ENCODE data around the gene TMEM35B.

DNA sequence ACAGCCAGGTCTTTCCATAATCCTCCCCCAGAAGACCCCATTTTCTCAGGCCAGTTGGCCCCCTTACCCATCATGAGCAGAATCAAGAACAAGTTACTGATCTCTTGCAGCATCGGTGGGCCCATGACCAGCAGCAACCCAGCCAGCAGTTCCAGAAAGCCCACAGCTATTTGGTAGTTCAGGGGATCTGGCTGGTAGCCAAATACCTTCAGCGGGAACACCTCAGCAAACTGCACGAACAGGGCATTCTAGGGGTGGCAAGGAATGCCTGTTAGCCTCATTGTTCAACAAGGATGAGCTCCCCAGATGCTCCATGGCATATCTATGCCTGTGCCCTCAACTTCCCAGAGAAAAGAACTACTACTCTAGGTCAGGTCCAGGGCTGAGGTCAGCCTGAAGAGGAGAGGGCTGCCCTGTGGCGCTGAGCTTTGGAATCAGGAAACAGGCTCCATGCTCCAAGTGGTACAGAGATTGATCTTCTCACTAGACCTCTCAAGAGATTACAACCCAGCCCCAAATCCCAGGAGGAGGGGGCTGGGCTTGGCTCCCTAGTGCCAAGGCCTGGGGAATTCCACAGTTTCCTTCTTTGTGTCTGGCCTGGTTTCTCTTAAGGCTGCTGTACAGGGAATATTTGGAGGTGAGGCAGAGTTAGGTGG is 1.3 kb downstream of the TMEM35B start:
- TF ChIP-seq, protein P1, sequence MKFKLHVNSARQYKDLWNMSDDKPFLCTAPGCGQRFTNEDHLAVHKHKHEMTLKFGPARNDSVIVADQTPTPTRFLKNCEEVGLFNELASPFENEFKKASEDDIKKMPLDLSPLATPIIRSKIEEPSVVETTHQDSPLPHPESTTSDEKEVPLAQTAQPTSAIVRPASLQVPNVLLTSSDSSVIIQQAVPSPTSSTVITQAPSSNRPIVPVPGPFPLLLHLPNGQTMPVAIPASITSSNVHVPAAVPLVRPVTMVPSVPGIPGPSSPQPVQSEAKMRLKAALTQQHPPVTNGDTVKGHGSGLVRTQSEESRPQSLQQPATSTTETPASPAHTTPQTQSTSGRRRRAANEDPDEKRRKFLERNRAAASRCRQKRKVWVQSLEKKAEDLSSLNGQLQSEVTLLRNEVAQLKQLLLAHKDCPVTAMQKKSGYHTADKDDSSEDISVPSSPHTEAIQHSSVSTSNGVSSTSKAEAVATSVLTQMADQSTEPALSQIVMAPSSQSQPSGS (CRISPR knock-in tag; IDR thresholded peaks at IDR 0.05): no peak
- TF ChIP-seq ZNF140 (CRISPR knock-in tag; IDR thresholded peaks at IDR 0.05) (no peak), ZNF23 (CRISPR knock-in tag; IDR thresholded peaks at IDR 0.05) (no peak), ZFP1 (CRISPR knock-in tag; IDR thresholded peaks at IDR 0.05) (no peak), ETV6 (IDR thresholded peaks at IDR 0.05; ENCODE audit: borderline replicate concordance in 1 of 2, low read depth in 2 of 2, low read length in 1 of 2) (no peak), ETV6 (CRISPR knock-in tag; IDR thresholded peaks at IDR 0.05; ENCODE audit: borderline replicate concordance) (no peak), RBBP5 (IDR thresholded peaks at IDR 0.05; ENCODE audit: borderline replicate concordance, insufficient read depth, low read length, poor library complexity, severe bottlenecking) (no peak)
- TF ChIP-seq, protein P2, sequence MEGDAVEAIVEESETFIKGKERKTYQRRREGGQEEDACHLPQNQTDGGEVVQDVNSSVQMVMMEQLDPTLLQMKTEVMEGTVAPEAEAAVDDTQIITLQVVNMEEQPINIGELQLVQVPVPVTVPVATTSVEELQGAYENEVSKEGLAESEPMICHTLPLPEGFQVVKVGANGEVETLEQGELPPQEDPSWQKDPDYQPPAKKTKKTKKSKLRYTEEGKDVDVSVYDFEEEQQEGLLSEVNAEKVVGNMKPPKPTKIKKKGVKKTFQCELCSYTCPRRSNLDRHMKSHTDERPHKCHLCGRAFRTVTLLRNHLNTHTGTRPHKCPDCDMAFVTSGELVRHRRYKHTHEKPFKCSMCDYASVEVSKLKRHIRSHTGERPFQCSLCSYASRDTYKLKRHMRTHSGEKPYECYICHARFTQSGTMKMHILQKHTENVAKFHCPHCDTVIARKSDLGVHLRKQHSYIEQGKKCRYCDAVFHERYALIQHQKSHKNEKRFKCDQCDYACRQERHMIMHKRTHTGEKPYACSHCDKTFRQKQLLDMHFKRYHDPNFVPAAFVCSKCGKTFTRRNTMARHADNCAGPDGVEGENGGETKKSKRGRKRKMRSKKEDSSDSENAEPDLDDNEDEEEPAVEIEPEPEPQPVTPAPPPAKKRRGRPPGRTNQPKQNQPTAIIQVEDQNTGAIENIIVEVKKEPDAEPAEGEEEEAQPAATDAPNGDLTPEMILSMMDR (IDR thresholded peaks at IDR 0.05 in 2 of 3, conservative IDR thresholded peaks at IDR 0.05 in 1 of 3; ENCODE audit: insufficient read depth in 2 of 3, low read depth in 1 of 3, low read length in 3 of 3): no peak
- TF ChIP-seq, protein P3, sequence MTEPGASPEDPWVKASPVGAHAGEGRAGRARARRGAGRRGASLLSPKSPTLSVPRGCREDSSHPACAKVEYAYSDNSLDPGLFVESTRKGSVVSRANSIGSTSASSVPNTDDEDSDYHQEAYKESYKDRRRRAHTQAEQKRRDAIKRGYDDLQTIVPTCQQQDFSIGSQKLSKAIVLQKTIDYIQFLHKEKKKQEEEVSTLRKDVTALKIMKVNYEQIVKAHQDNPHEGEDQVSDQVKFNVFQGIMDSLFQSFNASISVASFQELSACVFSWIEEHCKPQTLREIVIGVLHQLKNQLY (CRISPR knock-in tag; conservative IDR thresholded peaks at IDR 0.05): no peak
